ENCODE results near the gene RPH3AL. TPM values are rescaled to one million over a fixed set of nuclear protein-coding genes. Genes with fewer than 3 reads are reported as not detected.
"Not testable (repeated sequence)": the region's sequence is repeated elsewhere in the genome, so short reads cannot be mapped to it uniquely, and the experiment has no call there.

Gene RPH3AL
- total RNA-seq, 2 experiments from 2014 or later, result 0.64 to 1.2 TPM

GRCh38 chr17:272856-273255 lies 79.8 kb downstream of the RPH3AL start:
- DNase-seq, H3K4me3 Mint-ChIP-seq, H3K4me1 Mint-ChIP-seq, H3K27ac Mint-ChIP-seq, H3K27me3 Mint-ChIP-seq, H3K9me3 Mint-ChIP-seq, H3K36me3 Mint-ChIP-seq: not testable (repeated sequence)

DNA sequence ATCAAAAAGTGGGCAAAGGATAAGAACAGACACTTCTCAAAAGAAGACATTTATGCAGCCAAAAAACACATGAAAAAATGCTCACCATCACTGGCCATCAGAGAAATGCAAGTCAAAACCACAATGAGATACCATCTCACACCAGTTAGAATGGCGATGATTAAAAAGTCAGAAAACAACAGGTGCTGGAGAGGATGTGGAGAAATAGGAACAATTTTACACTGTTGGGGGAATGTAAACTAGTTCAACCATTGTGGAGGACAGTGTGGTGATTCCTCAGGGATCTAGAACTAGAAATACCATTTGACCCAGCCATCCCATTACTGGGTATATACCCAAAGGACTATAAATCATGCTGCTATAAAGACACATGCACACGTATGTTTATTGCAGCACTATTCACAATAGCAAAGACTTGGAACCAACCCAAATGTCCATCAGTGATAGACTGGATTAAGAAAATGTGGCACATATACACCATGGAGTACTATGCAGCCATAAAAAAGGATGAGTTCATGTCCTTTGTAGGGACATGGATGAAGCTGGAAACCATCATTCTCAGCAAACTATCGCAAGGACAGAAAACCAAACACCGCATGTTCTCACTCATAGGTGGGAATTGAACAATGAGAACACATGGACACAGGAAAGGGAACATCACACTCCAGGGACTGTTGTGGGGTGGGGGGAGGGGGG lies 80.5 kb downstream of the RPH3AL start:
- H3K4me3 Mint-ChIP-seq, H3K27me3 Mint-ChIP-seq, H3K36me3 Mint-ChIP-seq, DNase-seq, H3K27ac Mint-ChIP-seq, H3K9me3 Mint-ChIP-seq, H3K4me1 Mint-ChIP-seq: not testable (repeated sequence)

DNA sequence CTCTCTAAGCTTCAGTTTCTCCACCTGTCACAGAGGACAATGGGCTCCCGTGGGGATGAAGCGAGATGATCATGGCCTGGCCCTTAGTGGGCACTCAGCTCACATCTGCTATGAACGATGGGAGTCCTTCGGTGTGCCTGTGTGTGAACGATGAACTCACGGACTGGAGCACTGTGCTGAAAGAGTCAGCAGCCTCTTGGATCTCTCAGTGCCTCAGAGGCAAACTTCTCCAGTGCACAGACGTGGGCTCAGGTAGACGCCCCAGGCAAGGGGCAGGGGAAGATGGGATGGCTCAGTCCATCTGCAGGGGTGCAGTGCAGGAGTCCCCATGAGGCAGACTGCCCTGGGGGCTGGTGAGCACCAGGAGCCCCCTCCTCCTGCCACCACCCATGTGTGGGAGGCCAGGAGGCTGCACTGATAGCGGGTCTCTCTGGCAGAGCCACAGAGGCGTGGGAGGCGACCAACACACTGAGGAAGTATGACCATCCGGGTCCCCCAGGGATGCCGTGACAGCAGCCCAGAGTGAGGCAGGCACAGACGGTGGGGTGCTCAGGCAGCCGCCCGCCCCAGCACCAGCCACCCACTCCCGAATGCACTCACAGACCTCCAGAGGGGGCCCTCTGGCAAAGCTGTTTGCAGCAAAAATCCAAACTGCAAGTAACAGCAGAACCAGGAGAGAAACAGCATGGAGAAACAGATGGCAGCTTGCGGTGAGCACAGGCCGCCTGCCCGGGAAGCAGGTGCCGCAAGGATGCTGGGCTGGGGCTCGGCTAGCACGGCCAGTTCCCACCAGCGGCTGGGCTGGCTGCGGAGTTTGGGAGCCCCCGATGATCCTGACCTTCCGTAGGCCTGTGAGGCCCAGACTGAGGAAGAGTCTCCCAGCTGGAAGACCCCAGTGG lies 82.7 kb downstream of the RPH3AL start:
- DNase-seq, result no peak
- Mint-ChIP-seq H3K27me3 (no peaks in the 10 kb centered on the region), H3K4me3 (no peak overlapping the region), H3K9me3 (no peaks in the 10 kb centered on the region), H3K27ac (no peak overlapping the region), H3K4me1 (no peaks in the 10 kb centered on the region), H3K36me3 (no peaks in the 10 kb centered on the region)

DNA sequence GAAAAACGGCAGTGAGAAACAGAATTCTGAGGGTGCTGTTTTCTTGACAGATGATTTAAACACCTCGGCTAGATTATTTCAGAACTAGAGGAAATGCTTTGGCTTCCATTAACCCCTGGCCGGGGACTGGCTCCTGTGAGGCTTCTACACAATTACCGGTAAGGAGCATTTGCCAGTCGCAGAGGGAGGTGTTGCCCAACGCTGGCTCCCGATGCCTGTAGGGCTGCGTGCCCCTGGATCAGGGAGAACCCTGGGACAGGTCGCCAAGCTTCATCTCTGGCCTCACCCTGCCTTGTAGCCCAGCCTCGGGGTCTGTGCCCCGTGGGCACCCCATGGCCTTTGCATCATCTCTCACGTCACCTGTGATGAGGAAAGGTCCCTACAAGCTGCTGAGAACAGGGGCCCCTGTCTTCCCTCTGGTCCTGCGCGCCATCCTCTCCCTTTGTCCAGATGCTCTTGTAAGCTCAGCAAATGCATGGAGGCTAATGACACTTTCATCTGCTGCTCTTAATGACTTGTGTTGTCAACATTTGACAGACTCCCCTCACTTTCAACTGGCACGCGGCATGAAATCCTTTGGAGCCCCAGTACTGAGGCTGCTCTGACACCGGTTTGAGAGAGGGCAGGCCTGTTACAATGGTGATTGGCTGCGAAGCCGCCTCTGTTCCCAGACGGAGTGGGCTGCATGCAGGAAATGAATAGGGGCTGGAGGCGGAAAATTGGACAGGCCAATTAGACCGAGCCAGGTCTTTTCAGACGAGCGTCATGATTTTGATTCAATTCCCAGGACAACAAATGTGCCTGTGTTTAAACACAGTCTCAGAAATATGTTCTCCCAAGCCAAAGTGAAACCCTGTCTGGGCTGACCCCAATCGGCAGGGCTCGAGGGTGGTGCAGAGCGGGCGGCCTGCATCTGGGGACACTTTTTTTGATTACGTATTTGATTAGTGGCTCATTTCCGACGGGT lies 85.6 kb downstream of the RPH3AL start:
- no peak for DNase-seq
- H3K4me3 Mint-ChIP-seq, result no peak overlapping the region
- no peaks in the 10 kb centered on the region for H3K9me3 Mint-ChIP-seq
- no peaks in the 10 kb centered on the region for H3K36me3 Mint-ChIP-seq
- H3K27me3 Mint-ChIP-seq, result no peaks in the 10 kb centered on the region
- H3K27ac Mint-ChIP-seq, result no peak overlapping the region
- no peaks in the 10 kb centered on the region for H3K4me1 Mint-ChIP-seq

- Mint-ChIP-seq H3K4me1 (no peaks in the 10 kb centered on the region), H3K4me3 (no peak overlapping the region), H3K27ac (no peak overlapping the region), H3K27me3 (no peaks in the 10 kb centered on the region), H3K36me3 (no peaks in the 10 kb centered on the region), H3K9me3 (no peaks in the 10 kb centered on the region)
- DNase-seq, result no peak
Measured at GRCh38 chr17:266219-266618, 86.4 kb downstream of the RPH3AL start.

GRCh38 chr17:265718-266117 lies 86.9 kb downstream of the RPH3AL start:
- Mint-ChIP-seq H3K4me1 (no peaks in the 10 kb centered on the region), H3K4me3 (no peak overlapping the region), H3K27ac (no peak overlapping the region), H3K9me3 (no peaks in the 10 kb centered on the region), H3K36me3 (no peaks in the 10 kb centered on the region), H3K27me3 (no peaks in the 10 kb centered on the region)
- DNase-seq, result no peak

GRCh38 chr17:263773-264172 lies 88.8 kb downstream of the RPH3AL start:
- DNase-seq, result no peak
- no peaks in the 10 kb centered on the region for H3K9me3 Mint-ChIP-seq
- H3K4me3 Mint-ChIP-seq, result no peak overlapping the region
- H3K27ac Mint-ChIP-seq, result no peak overlapping the region
- H3K4me1 Mint-ChIP-seq, result no peaks in the 10 kb centered on the region
- no peaks in the 10 kb centered on the region for H3K36me3 Mint-ChIP-seq
- peaks cover 2% of the 10 kb centered on the region for H3K27me3 Mint-ChIP-seq

GRCh38 chr17:263271-263670 lies 89.3 kb downstream of the RPH3AL start:
- peaks cover 3% of the 10 kb centered on the region for H3K27me3 Mint-ChIP-seq
- no peak for DNase-seq
- no peak overlapping the region for H3K4me3 Mint-ChIP-seq
- no peak overlapping the region for H3K27ac Mint-ChIP-seq
- peaks cover under 1% of the 10 kb centered on the region for H3K4me1 Mint-ChIP-seq
- no peaks in the 10 kb centered on the region for H3K36me3 Mint-ChIP-seq
- H3K9me3 Mint-ChIP-seq, result no peaks in the 10 kb centered on the region

DNA sequence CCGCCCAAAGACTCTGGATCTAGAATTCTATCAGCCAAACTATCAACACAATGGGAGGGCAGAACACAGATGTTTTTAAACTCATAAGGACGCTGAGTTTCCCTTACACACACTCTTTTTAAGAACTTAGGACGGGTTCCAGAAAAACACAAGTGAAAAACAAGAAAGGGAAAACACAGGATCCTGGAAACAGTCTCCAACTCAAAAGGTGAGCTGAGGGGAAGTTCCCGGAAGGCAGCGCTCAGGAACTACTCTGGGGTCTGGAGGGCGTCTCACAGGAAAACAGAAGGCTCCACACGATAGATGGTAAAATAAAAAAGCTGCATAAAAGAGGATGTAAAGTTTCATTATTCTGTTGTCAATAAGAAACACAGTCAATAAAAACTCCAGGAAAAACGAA lies 91.0 kb downstream of the RPH3AL start:
- Mint-ChIP-seq H3K4me1 (peaks cover 3% of the 10 kb centered on the region), H3K27me3 (peaks cover 3% of the 10 kb centered on the region), H3K27ac (no peak overlapping the region), H3K9me3 (no peaks in the 10 kb centered on the region), H3K36me3 (no peaks in the 10 kb centered on the region), H3K4me3 (no peak overlapping the region)
- no peak for DNase-seq

GRCh38 chr17:260944-261343 lies 91.7 kb downstream of the RPH3AL start:
- Mint-ChIP-seq H3K4me1 (peaks cover 3% of the 10 kb centered on the region), H3K36me3 (no peaks in the 10 kb centered on the region), H3K9me3 (no peaks in the 10 kb centered on the region), H3K4me3 (no peak overlapping the region), H3K27ac (no peak overlapping the region), H3K27me3 (peaks cover 3% of the 10 kb centered on the region)
- no peak for DNase-seq

DNA sequence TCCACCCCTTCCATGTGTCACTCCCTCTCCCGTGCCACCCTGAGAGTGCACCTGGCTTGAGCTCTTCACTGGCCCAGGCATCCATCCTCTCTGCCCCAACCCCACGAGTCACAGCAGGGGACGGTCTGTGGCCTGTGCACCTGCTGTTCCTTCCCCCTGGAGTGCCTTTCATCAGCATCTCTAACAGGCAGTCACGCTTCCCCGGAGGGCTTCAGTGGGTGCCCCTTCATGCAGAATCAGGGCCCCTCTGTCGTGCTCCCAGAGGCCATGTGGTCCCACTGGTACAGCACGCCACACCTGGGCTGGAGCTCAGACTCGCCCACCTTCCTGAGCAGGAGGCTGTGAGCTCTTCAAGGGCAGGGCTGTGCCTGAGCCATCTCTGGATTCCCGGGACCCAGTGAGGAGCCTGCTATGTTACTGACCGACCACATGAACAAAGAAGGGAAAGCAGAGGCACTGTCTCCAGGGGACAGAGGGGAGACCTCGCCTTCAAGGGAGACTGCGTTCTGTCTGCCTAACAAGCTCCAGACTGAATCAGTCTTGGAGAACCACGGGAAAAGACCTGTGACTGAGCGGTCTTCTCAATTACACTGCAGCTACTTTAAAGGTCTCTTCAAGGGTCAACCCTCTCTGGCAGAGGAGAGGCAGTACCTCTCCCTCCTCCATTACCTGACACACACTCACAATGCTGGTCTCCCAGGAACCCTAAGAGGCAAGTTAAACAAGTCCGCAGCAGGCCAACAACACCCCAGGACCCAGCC lies 92.4 kb downstream of the RPH3AL start:
- Mint-ChIP-seq H3K4me1 (peaks cover 3% of the 10 kb centered on the region), H3K36me3 (no peaks in the 10 kb centered on the region), H3K27me3 (peaks cover 3% of the 10 kb centered on the region), H3K9me3 (no peaks in the 10 kb centered on the region), H3K27ac (no peak overlapping the region), H3K4me3 (no peak overlapping the region)
- no peak for DNase-seq

DNA sequence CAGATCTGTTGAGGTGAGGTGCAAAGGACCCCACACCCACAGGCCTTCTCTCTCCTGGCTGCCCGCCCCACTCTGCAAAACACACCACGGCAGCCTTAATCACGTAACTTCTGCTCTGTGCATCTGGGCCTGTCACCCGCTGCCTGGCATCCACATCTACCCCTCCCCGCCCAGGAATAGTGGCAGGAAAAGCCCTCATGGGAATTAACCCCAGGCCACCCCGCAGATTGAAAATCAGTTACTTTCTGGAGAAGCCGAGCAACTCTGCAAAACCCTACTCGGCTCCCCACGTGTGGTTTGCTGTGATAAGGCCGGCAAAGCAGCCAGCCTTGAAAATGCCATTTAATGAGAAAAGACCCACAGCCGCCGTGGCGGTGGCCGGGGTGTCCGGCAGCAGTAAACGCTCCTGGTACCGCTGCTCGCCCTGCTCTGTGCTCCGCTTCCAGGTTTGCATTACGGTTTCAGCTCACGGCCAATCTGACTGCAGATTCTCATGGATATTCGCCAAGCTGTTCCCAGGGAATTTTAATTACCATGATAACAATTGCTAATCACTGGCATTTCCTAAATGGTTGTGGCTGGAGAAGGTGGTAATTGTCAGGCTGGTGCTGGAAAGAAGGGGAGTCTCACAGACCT lies 93.1 kb downstream of the RPH3AL start:
- H3K9me3 Mint-ChIP-seq, result no peaks in the 10 kb centered on the region
- peaks cover 3% of the 10 kb centered on the region for H3K4me1 Mint-ChIP-seq
- H3K36me3 Mint-ChIP-seq, result no peaks in the 10 kb centered on the region
- peaks cover 3% of the 10 kb centered on the region for H3K27me3 Mint-ChIP-seq
- H3K27ac Mint-ChIP-seq, result no peak overlapping the region
- DNase-seq, result no peak
- no peak overlapping the region for H3K4me3 Mint-ChIP-seq

DNA sequence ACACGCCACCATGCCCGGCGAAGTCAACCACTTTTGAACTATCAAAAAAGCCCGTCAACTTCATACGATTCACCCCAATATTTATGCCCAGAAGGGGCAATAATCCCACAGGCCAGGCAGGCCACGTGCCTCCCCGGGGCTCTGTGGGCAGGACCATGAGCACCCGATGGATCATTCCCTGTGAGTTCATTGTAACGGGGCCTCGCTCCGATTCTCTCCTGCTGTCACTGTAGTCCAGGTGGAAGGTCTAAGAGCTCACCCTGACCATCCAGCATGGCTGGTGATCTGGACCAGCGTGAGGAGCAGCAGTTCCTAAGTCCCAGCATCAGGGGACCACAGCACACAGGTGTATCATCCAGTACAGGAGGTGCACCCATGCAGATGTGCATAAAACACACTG lies 93.7 kb downstream of the RPH3AL start:
- no peak for DNase-seq
- H3K9me3 Mint-ChIP-seq, result no peaks in the 10 kb centered on the region
- H3K4me1 Mint-ChIP-seq, result peaks cover 3% of the 10 kb centered on the region
- H3K27me3 Mint-ChIP-seq, result peaks cover 3% of the 10 kb centered on the region
- H3K4me3 Mint-ChIP-seq, result no peak overlapping the region
- no peak overlapping the region for H3K27ac Mint-ChIP-seq
- no peaks in the 10 kb centered on the region for H3K36me3 Mint-ChIP-seq
